Stimulated activated CD4-positive, alpha-beta T cell treated with anti-CD3 and anti-CD28 coated beads, Interleukin-12 subunit alpha, Interleukin-12 subunit beta, amount 100 ng/mL, for 24 hours (primary cell): Measurements from ENCODE around the gene FNBP1.

Source experiments
- DNase-seq, 2 experiments: peaks; one replicate each; pipeline ENCODE4 v3.0.0-alpha.2; 2020; ENCODE audit warnings: low read depth in 2 of 2

FNBP1 gene

GRCh38 chr9:130045725-130046450 is 2.9 kb upstream of the FNBP1 start:
- no peak for DNase-seq

GRCh38 chr9:130043654-130044623 is 950 bp upstream of the FNBP1 start:
- DNase-seq = no peak

GRCh38 chr9:130042406-130042884 is 544 bp downstream of the FNBP1 start:
- DNase-seq = no peak

GRCh38 chr9:130041648-130042405 is 1.2 kb downstream of the FNBP1 start:
- DNase-seq = no peak

- no peak for DNase-seq
Observed at GRCh38 chr9:130040984-130041647, 1.9 kb downstream of the FNBP1 start.

GRCh38 chr9:130039528-130040147 is 3.4 kb downstream of the FNBP1 start:
- DNase-seq = no peak

GRCh38 chr9:130036099-130036498 is 6.9 kb downstream of the FNBP1 start:
- no peak for DNase-seq

GRCh38 chr9:130034570-130034969 is 8.4 kb downstream of the FNBP1 start:
- DNase-seq = no peak

- no peak for DNase-seq
Observed at GRCh38 chr9:130030651-130031127, 12.3 kb downstream of the FNBP1 start.

GRCh38 chr9:130029223-130029973 is 13.6 kb downstream of the FNBP1 start:
- no peak for DNase-seq

GRCh38 chr9:130028493-130029222 is 14.3 kb downstream of the FNBP1 start:
- no peak for DNase-seq

- no peak for DNase-seq
Observed at GRCh38 chr9:130027533-130028365, 15.2 kb downstream of the FNBP1 start.

GRCh38 chr9:130026583-130027340 is 16.2 kb downstream of the FNBP1 start:
- DNase-seq = no peak

- DNase-seq = no peak
Observed at GRCh38 chr9:130024597-130024994, 18.4 kb downstream of the FNBP1 start.

GRCh38 chr9:130023994-130024596 is 18.9 kb downstream of the FNBP1 start:
- DNase-seq = no peak

GRCh38 chr9:130023144-130023787 is 19.7 kb downstream of the FNBP1 start:
- DNase-seq = no peak
